ENCODE results near the gene HIBADH. TPM values are rescaled to one million over a fixed set of nuclear protein-coding genes. Genes with fewer than 3 reads are reported as not detected.
"Not testable (repeated sequence)": the region's sequence is repeated elsewhere in the genome, so short reads cannot be mapped to it uniquely, and the experiment has no call there.

Gene HIBADH
- total RNA-seq, 1 experiment from 2014 or later, result 104 TPM

- DNase-seq (ENCODE audit: extremely low read depth, low read depth), result no peak
These were observed 146.8 kb downstream of the HIBADH start for GRCh38 chr7:27515933-27516332.

GRCh38 chr7:27514861-27515260, 147.8 kb downstream of the HIBADH start:
- DNase-seq (ENCODE audit: extremely low read depth, low read depth), result no peak

GRCh38 chr7:27513885-27514284, 148.8 kb downstream of the HIBADH start:
- DNase-seq (ENCODE audit: extremely low read depth, low read depth), result no peak

- not testable (repeated sequence) for DNase-seq (ENCODE audit: extremely low read depth, low read depth)
These were observed 151.3 kb downstream of the HIBADH start for GRCh38 chr7:27511370-27511769.

GRCh38 chr7:27510541-27510940, 152.1 kb downstream of the HIBADH start:
- DNase-seq (ENCODE audit: extremely low read depth, low read depth), result no peak

GRCh38 chr7:27501879-27502278, 160.8 kb downstream of the HIBADH start:
- DNase-seq (ENCODE audit: extremely low read depth, low read depth), result not testable (repeated sequence)

GRCh38 chr7:27501001-27501400, 161.7 kb downstream of the HIBADH start:
- DNase-seq (ENCODE audit: extremely low read depth, low read depth), result no peak

GRCh38 chr7:27492224-27492623, 170.5 kb downstream of the HIBADH start:
- no peak for DNase-seq (ENCODE audit: extremely low read depth, low read depth)

GRCh38 chr7:27491534-27491933, 171.1 kb downstream of the HIBADH start:
- no peak for DNase-seq (ENCODE audit: extremely low read depth, low read depth)

GRCh38 chr7:27487509-27487908, 175.2 kb downstream of the HIBADH start:
- no peak for DNase-seq (ENCODE audit: extremely low read depth, low read depth)

- DNase-seq (ENCODE audit: extremely low read depth, low read depth), result no peak
These were observed 178.2 kb downstream of the HIBADH start for GRCh38 chr7:27484451-27484850.

GRCh38 chr7:27482219-27482618, 180.5 kb downstream of the HIBADH start:
- DNase-seq (ENCODE audit: extremely low read depth, low read depth), result no peak

GRCh38 chr7:27478556-27478955, 184.1 kb downstream of the HIBADH start:
- DNase-seq (ENCODE audit: extremely low read depth, low read depth), result no peak

GRCh38 chr7:27478084-27478483, 184.6 kb downstream of the HIBADH start:
- no peak for DNase-seq (ENCODE audit: extremely low read depth, low read depth)

GRCh38 chr7:27476493-27476892, 186.2 kb downstream of the HIBADH start:
- DNase-seq (ENCODE audit: extremely low read depth, low read depth), result no peak

Other genes starting within 250 kb of the HIBADH start
- 109 and 130 TPM in 2 replicates for gene TAX1BP1, start 77.3 kb upstream of the HIBADH start, total RNA-seq (2014; rRNA removed; shearing (Covaris generic))

Data from NCI-H460 (cell line).